A673 (cell line): ENCODE measurements around the gene GAD2. TPM values are rescaled to one million over a fixed set of nuclear protein-coding genes. Genes with fewer than 3 reads are reported as not detected.

ENCODE experiments used
- BruUV-seq: library from RNA; stranded (reverse); fragments of 400-500 nt; replicated peaks from 2 replicates; lab custom pipeline; 2021; lab: Mats Ljungman, UMichigan
- CTCF ChIA-PET: fragments of 300-600 bp; sonication (Branson Sonifier 250); formaldehyde crosslinking; loops from one replicate; lab custom pipeline; 2022; ENCODE audit warnings: antibody characterized with exemption; lab: Charles Lee
- POLR2A ChIA-PET: fragments of 300-600 bp; sonication (Branson Sonifier 250); formaldehyde crosslinking; loops from one replicate; lab custom pipeline; 2022; ENCODE audit warnings: antibody characterized with exemption; ENCODE audit not compliant: low non-redundant PET; lab: Charles Lee
- DNase-seq: peaks from one replicate; pipeline ENCODE4 v3.0.0-alpha.2; 2015; ENCODE audit warnings: low spot score
- H3K27ac ChIP-seq: fragments of 200-600 bp; sonication (generic); 2 replicates; pipeline ENCODE4 v1.5.1; 2016; ENCODE audit warnings: mixed run types, low read depth, mild to moderate bottlenecking, mixed read lengths, antibody characterized with exemption, low read length; ENCODE audit not compliant: poor library complexity, severe bottlenecking
- H3K27me3 ChIP-seq: fragments of 200-600 bp; sonication (generic); replicated peaks from 2 replicates; pipeline ENCODE4 v1.6.1; 2017; ENCODE audit warnings: mixed run types, low read depth, mild to moderate bottlenecking, mixed read lengths, antibody characterized with exemption, low read length; ENCODE audit not compliant: insufficient read depth, poor library complexity
- H3K36me3 ChIP-seq: fragments of 200-600 bp; sonication (generic); 2 replicates; pipeline ENCODE4 v1.6.1; 2016; ENCODE audit warnings: mixed run types, mild to moderate bottlenecking, mixed read lengths, antibody characterized with exemption, low read length; ENCODE audit not compliant: insufficient read depth, poor library complexity, severe bottlenecking
- H3K4me1 ChIP-seq: fragments of 200-600 bp; sonication (generic); 2 replicates; pipeline ENCODE4 v1.6.1; 2017; ENCODE audit warnings: mixed run types, mild to moderate bottlenecking, mixed read lengths, antibody characterized with exemption, low read length; ENCODE audit not compliant: insufficient read depth, poor library complexity, severe bottlenecking
- H3K4me3 ChIP-seq: fragments of 200-600 bp; sonication (generic); 2 replicates; pipeline ENCODE4 v1.5.1; 2016; ENCODE audit warnings: low read depth, mixed run types, mild to moderate bottlenecking, mixed read lengths, low read length; ENCODE audit not compliant: poor library complexity, severe bottlenecking
- H3K9me3 ChIP-seq: fragments of 200-600 bp; sonication (generic); 2 replicates; pipeline ENCODE4 v1.6.1; 2016; ENCODE audit warnings: mixed run types, low read depth, mild to moderate bottlenecking, mixed read lengths, antibody characterized with exemption, low read length; ENCODE audit not compliant: poor library complexity, severe bottlenecking
- CTCF ChIP-seq: fragments of 300-800, 200-600 bp; sonication (generic); conservative IDR thresholded peaks from 2 replicates; pipeline ENCODE4 v1.5.1; 2017; ENCODE audit warnings: low read depth, mild to moderate bottlenecking, antibody characterized with exemption, low read length, moderate library complexity, mixed read lengths
- EZH2 ChIP-seq: fragments of 200-600 bp; sonication (generic); IDR thresholded peaks from 2 replicates; pipeline ENCODE4 v1.6.1; 2017; ENCODE audit warnings: borderline replicate concordance, low read depth, mild to moderate bottlenecking, mixed read lengths, antibody characterized with exemption, low read length; ENCODE audit not compliant: poor library complexity, severe bottlenecking
- intact Hi-C: fragments of 100-400 bp; cut with micrococcal nuclease; formaldehyde crosslinking; loops from one replicate; pipeline ENCODE4 v1.10.0; 2022; ENCODE audit not compliant: unreplicated experiment
- total RNA-seq: library from RNA; stranded (reverse); gene quantifications from 2 replicates; pipeline ENCODE4 v1.2.3, GENCODE V29; 2021

The GAD2 gene
- total RNA-seq, 1 experiment from 2014 or later, result 0.28 TPM

GRCh38 chr10:26219676-26220075 lies 3.1 kb downstream of the GAD2 start:
- CTCF ChIA-PET, result no interaction called here
- POLR2A ChIA-PET, result interaction anchor here (0.5 kb wide), 1 partner anchor 1519 kb away, joined by 4 read pairs; no protein-coding TSS in a partner anchor
- Histone ChIP-seq H3K4me3 (no peak overlapping the region), H3K27me3 (peaks cover 74% of the 10 kb centered on the region), H3K27ac (no peak overlapping the region), H3K4me1 (peaks cover 27% of the 10 kb centered on the region), H3K9me3 (no peaks in the 10 kb centered on the region), H3K36me3 (no peaks in the 10 kb centered on the region)
- TF ChIP-seq CTCF (no peak), EZH2 (no peak)
- DNase-seq, result no peak
- no TSS peak for BruUV-seq
- intact Hi-C loops, result no loop called here

DNA sequence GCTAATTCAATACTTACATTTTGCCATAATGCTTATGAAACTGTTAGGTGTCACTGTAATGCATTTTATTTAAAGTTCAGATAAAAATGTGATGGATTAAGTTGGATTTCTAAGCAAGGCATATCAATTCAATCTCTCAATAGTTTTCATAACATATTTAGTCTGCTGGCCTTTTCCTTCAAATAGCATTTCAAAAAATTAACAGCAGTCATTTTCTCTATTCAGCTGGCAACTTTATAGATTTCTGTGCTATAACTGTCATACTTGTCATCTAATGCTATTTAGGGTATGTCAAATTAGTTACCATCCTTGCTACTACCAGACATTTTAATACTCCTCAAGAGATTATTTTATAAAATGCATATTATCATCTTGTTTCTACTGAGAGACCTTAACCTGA lies 4.3 kb downstream of the GAD2 start:
- Histone ChIP-seq H3K36me3 (no peaks in the 10 kb centered on the region), H3K27ac (no peak overlapping the region), H3K27me3 (peaks cover 69% of the 10 kb centered on the region), H3K9me3 (no peaks in the 10 kb centered on the region), H3K4me3 (no peak overlapping the region), H3K4me1 (peaks cover 32% of the 10 kb centered on the region)
- BruUV-seq, result no TSS peak
- TF ChIP-seq CTCF (no peak), EZH2 (no peak)
- CTCF ChIA-PET, result no interaction called here
- POLR2A ChIA-PET, result no interaction called here
- DNase-seq, result no peak
- intact Hi-C loops, result no loop called here

- POLR2A ChIA-PET, result no interaction called here
- no TSS peak for BruUV-seq
These were observed 5.0 kb downstream of the GAD2 start for GRCh38 chr10:26221541-26221940.

More at GRCh38 chr10:26221541-26221940, 5.0 kb downstream of the GAD2 start:
- no peak for DNase-seq
- Histone ChIP-seq H3K9me3 (no peaks in the 10 kb centered on the region), H3K4me3 (no peak overlapping the region), H3K27me3 (peaks cover 63% of the 10 kb centered on the region), H3K36me3 (no peaks in the 10 kb centered on the region), H3K27ac (no peak overlapping the region), H3K4me1 (peaks cover 28% of the 10 kb centered on the region)
- TF ChIP-seq EZH2 (no peak), CTCF (no peak)
- intact Hi-C loops, result no loop called here
- CTCF ChIA-PET, result no interaction called here
